Left lung (tissue), 10 donors: ENCODE measurements around the gene MRM2. TPM values are rescaled to one million over a fixed set of nuclear protein-coding genes. Genes with fewer than 3 reads are reported as not detected.

ENCODE experiments used
- ATAC-seq: fragments of 200-7000 bp; cut with Tn5 transposase; one replicate; pipeline ENCODE4 v1.9.1; 2020; ENCODE audit warnings: moderate library complexity
- DNase-seq, 4 donors: peaks; one replicate each; pipeline ENCODE4 v3.0.0-alpha.2; 2013 to 2020
- H3K27ac ChIP-seq, 2 donors: fragments of 200-600 bp; sonication (generic) in 1 of 2; one replicate each; pipeline versions ENCODE4 v1.5.0 to v1.8.0; 2020 to 2021
- H3K27me3 ChIP-seq, 2 donors: fragments of 200-600 bp; sonication (generic) in 1 of 2; one replicate each; pipeline versions ENCODE4 v1.5.0 to v1.8.0; 2020 to 2021
- H3K36me3 ChIP-seq, 2 donors: fragments of 200-600 bp; sonication (generic) in 1 of 2; one replicate each; pipeline versions ENCODE4 v1.5.0 to v1.8.0; 2020 to 2021
- H3K4me1 ChIP-seq, 2 donors: fragments of 200-600 bp; one replicate each; pipeline ENCODE4 v1.8.0; 2021
- H3K4me3 ChIP-seq, 2 donors: fragments of 200-600 bp; sonication (generic) in 1 of 2; one replicate each; pipeline versions ENCODE4 v1.5.0 to v1.8.0; 2020 to 2021; ENCODE audit warnings: mild to moderate bottlenecking in 1 of 2
- H3K9me3 ChIP-seq, 2 donors: fragments of 200-600 bp; sonication (generic) in 1 of 2; one replicate each; pipeline versions ENCODE4 v1.5.0 to v1.8.0; 2020 to 2021
- CTCF ChIP-seq, 2 donors: fragments of 200-600 bp; sonication (generic) in 1 of 2; IDR thresholded peaks; one replicate each; pipeline versions ENCODE4 v1.5.0 to v1.8.0; 2021; ENCODE audit warnings: antibody characterized with exemption in 2 of 2
- intact Hi-C, 2 donors: fragments of 100-400 bp; cut with DNase I; formaldehyde crosslinking; loops; one replicate each; pipeline versions ENCODE4 v1.11.2 to v1.14.2; 2022
- microRNA-seq, 2 donors: library from miRNA; unstranded; fragments of <30 nt; microRNA quantifications; one replicate each; pipeline ENCODE4, GENCODE V29; 2019
- polyA plus RNA-seq, 6 donors: library from polyadenylated mRNA; unstranded; fragments of 120-200 nt; gene quantifications; one replicate each; pipeline ENCODE4 v1.2.1, GENCODE V29; 2013; ENCODE audit not compliant: insufficient read length in 6 of 6
- total RNA-seq, 2 donors: library from RNA; stranded (reverse); fragmentation: NEBNext Ultra II Directional; extraction: Animal tissue kit (Norgen Biotek cat#: 25700); gene quantifications; one replicate each; pipeline ENCODE4 v1.2.1, GENCODE V29; 2021
- donor health status: DM: no; HTN: yes; CAD: no.
- donor health status: DM: no; HTN: no; CAD: no.

MRM2 gene
- total and polyA plus RNA-seq, 8 donors, result 23.0 to 36.6 (median 31.2) TPM

DNA sequence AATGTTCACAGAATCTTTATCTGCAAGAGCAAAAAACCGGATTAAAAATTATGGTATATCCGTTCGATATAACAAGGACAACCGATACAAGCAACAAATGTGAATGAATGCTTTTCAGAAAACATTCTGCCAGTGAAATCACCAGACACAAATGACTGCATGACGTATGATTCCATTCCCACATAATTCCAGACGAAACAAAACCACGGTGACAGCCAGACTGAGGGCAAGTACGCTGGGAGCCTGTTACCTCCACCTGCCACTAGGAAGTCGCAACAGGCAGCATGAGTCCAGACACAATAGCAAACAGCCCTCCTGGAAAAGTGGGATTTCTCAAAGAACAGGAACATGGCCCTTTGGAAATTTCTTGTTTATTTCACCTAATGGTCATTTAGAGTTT lies 51.0 kb downstream of the MRM2 start:
- DNase-seq, result no peak
- Histone ChIP-seq H3K27me3 (no peaks in the 10 kb centered on the region), H3K4me3 (no peak overlapping the region), H3K9me3 (peaks cover 0 to 21% of the 10 kb centered on the region in 2 donors), H3K4me1 (no peaks in the 10 kb centered on the region), H3K36me3 (peaks cover 0 to 29% of the 10 kb centered on the region in 2 donors), H3K27ac (no peak overlapping the region)
- no peak for TF ChIP-seq CTCF (IDR thresholded peaks at IDR 0.05)
- ATAC-seq, result no peak
- intact Hi-C loops, result no loop called here

DNA sequence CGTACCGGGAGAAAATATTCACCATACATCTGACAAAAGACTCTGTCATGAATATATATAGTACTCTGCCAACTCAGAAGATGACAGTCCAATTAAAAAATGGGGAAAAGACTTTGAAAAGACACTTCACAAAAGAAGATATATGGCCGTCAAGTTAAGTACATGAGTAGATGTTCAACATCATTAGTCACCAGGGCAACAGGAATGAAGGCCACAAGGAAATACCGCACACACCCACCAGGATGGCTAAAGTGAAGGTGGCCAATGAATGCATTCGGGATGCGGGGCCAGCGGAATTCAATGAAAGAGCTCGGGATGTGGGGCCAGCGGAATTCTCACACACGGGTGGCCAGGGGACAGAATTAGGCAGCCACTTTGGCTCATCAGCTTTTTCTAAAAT lies 51.5 kb downstream of the MRM2 start:
- H3K27ac ChIP-seq, result no peak overlapping the region
- no peak overlapping the region for H3K4me3 ChIP-seq
- no peak for TF ChIP-seq CTCF (IDR thresholded peaks at IDR 0.05)
- no peak for DNase-seq
- no peak for ATAC-seq
- peaks cover 0 to 24% of the 10 kb centered on the region in 2 donors for H3K36me3 ChIP-seq
- no peaks in the 10 kb centered on the region for H3K4me1 ChIP-seq
- intact Hi-C loops, result no loop called here
- no peaks in the 10 kb centered on the region for H3K27me3 ChIP-seq
- peaks cover 0 to 16% of the 10 kb centered on the region in 2 donors for H3K9me3 ChIP-seq

DNA sequence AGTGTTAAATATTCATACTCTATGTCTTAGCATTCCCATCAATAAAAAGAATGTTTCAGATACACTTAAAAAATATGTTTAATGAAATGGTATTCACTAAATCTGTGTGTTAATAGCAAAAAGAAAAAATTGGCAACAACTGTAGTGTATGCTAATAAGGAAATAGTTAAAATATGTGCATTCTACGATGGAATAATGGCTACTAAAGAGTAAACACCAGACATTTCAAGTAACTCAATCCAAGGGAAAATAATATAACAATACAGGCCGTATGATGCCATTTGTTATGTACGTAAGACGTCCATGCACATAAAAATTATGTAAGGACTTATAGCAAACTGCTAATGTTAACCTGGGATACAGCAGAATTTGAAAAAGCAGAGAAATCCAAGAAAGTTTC lies 55.8 kb downstream of the MRM2 start:
- Histone ChIP-seq H3K27ac (no peak overlapping the region), H3K4me3 (no peak overlapping the region), H3K9me3 (peaks cover 0 to 11% of the 10 kb centered on the region in 2 donors), H3K4me1 (no peaks in the 10 kb centered on the region), H3K27me3 (no peaks in the 10 kb centered on the region), H3K36me3 (peaks cover 0 to 27% of the 10 kb centered on the region in 2 donors)
- TF ChIP-seq CTCF (IDR thresholded peaks at IDR 0.05), result no peak
- intact Hi-C loops, result no loop called here
- no peak for ATAC-seq
- no peak for DNase-seq

DNA sequence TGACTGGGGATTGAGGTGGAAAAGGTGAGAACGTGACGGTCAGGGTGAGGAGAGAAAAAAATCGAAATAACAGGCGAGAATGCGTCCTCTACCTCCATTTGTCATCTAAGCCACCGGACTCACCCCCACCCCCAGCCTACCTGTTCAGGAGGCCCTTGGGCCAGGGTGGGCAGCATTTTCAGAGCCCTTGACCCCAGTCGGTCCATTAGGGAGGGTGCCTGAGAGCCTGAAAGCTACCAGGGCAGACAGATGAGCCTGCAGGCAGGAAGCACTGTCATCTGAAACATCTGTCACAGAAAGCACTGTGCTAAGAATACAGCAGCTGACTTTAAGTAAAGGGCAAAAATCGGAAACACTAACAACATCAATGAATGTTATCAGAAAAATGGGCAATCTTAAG lies 56.3 kb downstream of the MRM2 start:
- ATAC-seq (no peak), DNase-seq (no peak)
- H3K4me3 ChIP-seq, result no peak overlapping the region
- peaks cover 0 to 11% of the 10 kb centered on the region in 2 donors for H3K9me3 ChIP-seq
- no peak overlapping the region for H3K27ac ChIP-seq
- no peak for TF ChIP-seq CTCF (IDR thresholded peaks at IDR 0.05)
- intact Hi-C loops, result no loop called here
- H3K4me1 ChIP-seq, result no peaks in the 10 kb centered on the region
- peaks cover 0 to 25% of the 10 kb centered on the region in 2 donors for H3K36me3 ChIP-seq
- no peaks in the 10 kb centered on the region for H3K27me3 ChIP-seq

Small RNAs within 50 kb of the gene (microRNA-seq; reads per million reads assigned to microRNA genes)
- 0.34 to 0.68 reads per million in 2 donors for gene MIR6836

Other genes starting within 250 kb of the MRM2 start
- 10 to 100 TPM; 50.9 to 58.8 TPM for gene MAD1L1, start 9.3 kb downstream of the MRM2 start, total RNA-seq
- gene MAD1L1, start 9.3 kb downstream of the MRM2 start, polyA plus RNA-seq, result 10 to 100 TPM; 21.4 to 23.8 (median 22.1) TPM
- 10 to 100 TPM; 13.1 to 15.1 TPM for gene NUDT1, start within 50 bp of the MRM2 start, total RNA-seq
- gene NUDT1, start within 50 bp of the MRM2 start, polyA plus RNA-seq, result 10 to 100 TPM; 16.6 to 26.3 (median 20.8) TPM
- gene SNX8, start 72.2 kb upstream of the MRM2 start, total RNA-seq, result 10 to 100 TPM; 48.2 to 60.5 TPM
- 10 to 100 TPM; 17.0 to 29.8 (median 24.1) TPM for gene SNX8, start 72.2 kb upstream of the MRM2 start, polyA plus RNA-seq
- gene EIF3B, start 112.6 kb upstream of the MRM2 start, total RNA-seq, result 100 to 1,000 TPM in 1 of 2 donors, 10 to 100 TPM in 1; 91.4 to 131 TPM
- 100 to 1,000 TPM; 142 to 168 (median 159) TPM for gene EIF3B, start 112.6 kb upstream of the MRM2 start, polyA plus RNA-seq
- gene CHST12, start 161.4 kb upstream of the MRM2 start, total RNA-seq, result 10 to 100 TPM; 19.2 to 27.1 TPM
- 10 to 100 TPM; 11.7 to 18.4 (median 13.2) TPM for gene CHST12, start 161.4 kb upstream of the MRM2 start, polyA plus RNA-seq
- gene GRIFIN, start 234.2 kb upstream of the MRM2 start, total RNA-seq, result not detected
- under 1 TPM in 3 of 6 donors, not detected in 3; 0.22 to 0.31 (median 0.26) TPM for gene GRIFIN, start 234.2 kb upstream of the MRM2 start, polyA plus RNA-seq